HL-60 (cell line): ENCODE results near the gene NIN.

Experiments used
- DNase-seq, 2 experiments: peaks; one replicate each; pipeline ENCODE4 v3.0.0-alpha.2; 2010 to 2020; ENCODE audit warnings: low read depth in 1 of 2, low spot score in 1 of 2
- H3K27ac ChIP-seq: fragments of 250-450 bp; sonication (Bioruptor Pico); replicated peaks from 2 replicates; pipeline ENCODE4 v1.5.1; 2020; ENCODE audit warnings: mild to moderate bottlenecking, moderate library complexity
- H3K27me3 ChIP-seq: fragments of 250-450 bp; sonication (Bioruptor Pico); 2 replicates; pipeline ENCODE4 v1.5.1; 2021; ENCODE audit warnings: mild to moderate bottlenecking, moderate library complexity; ENCODE audit not compliant: insufficient read depth, poor library complexity, severe bottlenecking
- H3K4me3 ChIP-seq: replicated peaks from 2 replicates; pipeline ENCODE4 v1.5.1; 2011; ENCODE audit warnings: mild to moderate bottlenecking, control low read depth, low read length; ENCODE audit not compliant: insufficient read depth
- GABPA ChIP-seq: IDR thresholded peaks from 2 replicates; pipeline ENCODE4 v1.6.1; 2012; ENCODE audit warnings: low read depth
- POLR2AphosphoS5 ChIP-seq: IDR thresholded peaks from 2 replicates; pipeline ENCODE4 v1.6.1; 2012; ENCODE audit warnings: low read depth
- SPI1 ChIP-seq: IDR thresholded peaks from 2 replicates; pipeline ENCODE4 v1.6.1; 2012; ENCODE audit warnings: low read depth, mild to moderate bottlenecking, borderline replicate concordance
- TF ChIP-seq, protein P1 (sequence below): IDR thresholded peaks from one replicate; pipeline ENCODE4 v1.5.1; 2011; ENCODE audit warnings: low read length, control low read depth, inconsistent platforms; ENCODE audit not compliant: insufficient read depth
- TF ChIP-seq, protein P2 (sequence below): IDR thresholded peaks from 2 replicates; pipeline ENCODE4 v1.6.1; 2012; ENCODE audit warnings: low read depth; ENCODE audit not compliant: insufficient replicate concordance

Gene NIN

DNA sequence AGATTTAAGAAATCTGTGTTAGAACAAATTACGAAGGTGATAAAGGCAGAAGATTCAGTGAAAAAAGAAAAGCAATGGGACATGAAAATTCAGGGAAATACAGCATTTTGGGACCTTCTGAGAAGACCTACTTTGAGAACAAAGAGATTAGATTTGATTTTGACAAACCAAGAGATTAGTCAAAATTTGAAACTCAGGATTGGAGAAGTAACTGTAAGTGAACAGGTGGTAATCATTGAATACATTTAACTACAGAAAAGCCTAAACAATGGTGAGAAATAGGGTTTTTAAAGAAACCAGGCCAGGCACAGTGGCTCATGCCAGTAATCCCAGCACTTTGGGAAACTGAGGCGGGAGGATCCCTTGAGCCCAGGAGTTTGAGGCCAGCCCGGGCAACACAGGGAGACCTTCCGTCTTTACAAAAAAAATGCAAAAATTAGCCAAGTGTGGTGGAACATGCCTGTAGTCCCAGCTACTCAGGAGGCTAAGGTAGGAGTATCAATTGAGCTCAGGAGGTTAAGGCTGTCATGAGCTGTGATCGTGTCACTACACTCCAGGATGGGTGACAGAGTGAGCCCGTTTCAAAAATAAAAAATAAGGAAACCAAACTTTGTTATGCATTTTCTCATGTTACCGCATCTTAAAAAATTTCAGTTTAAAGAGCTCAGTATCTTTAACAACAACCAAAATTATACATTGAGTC, 154.0 kb downstream of the NIN start:
- H3K27ac ChIP-seq = no peak overlapping the region
- TF ChIP-seq, protein P1, sequence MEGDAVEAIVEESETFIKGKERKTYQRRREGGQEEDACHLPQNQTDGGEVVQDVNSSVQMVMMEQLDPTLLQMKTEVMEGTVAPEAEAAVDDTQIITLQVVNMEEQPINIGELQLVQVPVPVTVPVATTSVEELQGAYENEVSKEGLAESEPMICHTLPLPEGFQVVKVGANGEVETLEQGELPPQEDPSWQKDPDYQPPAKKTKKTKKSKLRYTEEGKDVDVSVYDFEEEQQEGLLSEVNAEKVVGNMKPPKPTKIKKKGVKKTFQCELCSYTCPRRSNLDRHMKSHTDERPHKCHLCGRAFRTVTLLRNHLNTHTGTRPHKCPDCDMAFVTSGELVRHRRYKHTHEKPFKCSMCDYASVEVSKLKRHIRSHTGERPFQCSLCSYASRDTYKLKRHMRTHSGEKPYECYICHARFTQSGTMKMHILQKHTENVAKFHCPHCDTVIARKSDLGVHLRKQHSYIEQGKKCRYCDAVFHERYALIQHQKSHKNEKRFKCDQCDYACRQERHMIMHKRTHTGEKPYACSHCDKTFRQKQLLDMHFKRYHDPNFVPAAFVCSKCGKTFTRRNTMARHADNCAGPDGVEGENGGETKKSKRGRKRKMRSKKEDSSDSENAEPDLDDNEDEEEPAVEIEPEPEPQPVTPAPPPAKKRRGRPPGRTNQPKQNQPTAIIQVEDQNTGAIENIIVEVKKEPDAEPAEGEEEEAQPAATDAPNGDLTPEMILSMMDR = no peak
- TF ChIP-seq SPI1 = no peak
- TF ChIP-seq GABPA = no peak
- TF ChIP-seq, protein P2, sequence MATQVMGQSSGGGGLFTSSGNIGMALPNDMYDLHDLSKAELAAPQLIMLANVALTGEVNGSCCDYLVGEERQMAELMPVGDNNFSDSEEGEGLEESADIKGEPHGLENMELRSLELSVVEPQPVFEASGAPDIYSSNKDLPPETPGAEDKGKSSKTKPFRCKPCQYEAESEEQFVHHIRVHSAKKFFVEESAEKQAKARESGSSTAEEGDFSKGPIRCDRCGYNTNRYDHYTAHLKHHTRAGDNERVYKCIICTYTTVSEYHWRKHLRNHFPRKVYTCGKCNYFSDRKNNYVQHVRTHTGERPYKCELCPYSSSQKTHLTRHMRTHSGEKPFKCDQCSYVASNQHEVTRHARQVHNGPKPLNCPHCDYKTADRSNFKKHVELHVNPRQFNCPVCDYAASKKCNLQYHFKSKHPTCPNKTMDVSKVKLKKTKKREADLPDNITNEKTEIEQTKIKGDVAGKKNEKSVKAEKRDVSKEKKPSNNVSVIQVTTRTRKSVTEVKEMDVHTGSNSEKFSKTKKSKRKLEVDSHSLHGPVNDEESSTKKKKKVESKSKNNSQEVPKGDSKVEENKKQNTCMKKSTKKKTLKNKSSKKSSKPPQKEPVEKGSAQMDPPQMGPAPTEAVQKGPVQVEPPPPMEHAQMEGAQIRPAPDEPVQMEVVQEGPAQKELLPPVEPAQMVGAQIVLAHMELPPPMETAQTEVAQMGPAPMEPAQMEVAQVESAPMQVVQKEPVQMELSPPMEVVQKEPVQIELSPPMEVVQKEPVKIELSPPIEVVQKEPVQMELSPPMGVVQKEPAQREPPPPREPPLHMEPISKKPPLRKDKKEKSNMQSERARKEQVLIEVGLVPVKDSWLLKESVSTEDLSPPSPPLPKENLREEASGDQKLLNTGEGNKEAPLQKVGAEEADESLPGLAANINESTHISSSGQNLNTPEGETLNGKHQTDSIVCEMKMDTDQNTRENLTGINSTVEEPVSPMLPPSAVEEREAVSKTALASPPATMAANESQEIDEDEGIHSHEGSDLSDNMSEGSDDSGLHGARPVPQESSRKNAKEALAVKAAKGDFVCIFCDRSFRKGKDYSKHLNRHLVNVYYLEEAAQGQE = no peak
- TF ChIP-seq POLR2AphosphoS5 = no peak
- H3K27me3 ChIP-seq = no peaks in the 10 kb centered on the region
- no peak overlapping the region for H3K4me3 ChIP-seq
- DNase-seq = no peak

DNA sequence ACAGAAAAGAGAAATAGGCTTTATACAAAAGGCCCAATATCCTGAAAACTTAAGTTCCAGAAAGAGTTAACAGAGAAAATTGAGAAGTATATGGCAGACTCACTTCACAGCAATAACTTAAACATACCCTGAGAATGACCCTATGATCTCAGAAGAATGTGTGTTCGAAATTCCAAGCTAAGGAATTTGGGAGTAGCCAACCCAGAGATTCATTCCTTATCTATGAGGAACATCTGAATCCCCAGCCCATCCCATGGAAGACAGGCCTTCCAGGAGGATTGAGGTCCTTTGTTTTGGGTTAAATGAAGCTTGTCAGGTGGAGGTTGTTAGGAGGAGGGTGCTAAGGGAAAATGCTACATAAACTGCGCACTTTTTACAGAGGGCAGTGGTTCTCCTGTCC, 155.4 kb downstream of the NIN start:
- no peak for DNase-seq
- H3K4me3 ChIP-seq = no peak overlapping the region
- H3K27ac ChIP-seq = no peak overlapping the region

DNA sequence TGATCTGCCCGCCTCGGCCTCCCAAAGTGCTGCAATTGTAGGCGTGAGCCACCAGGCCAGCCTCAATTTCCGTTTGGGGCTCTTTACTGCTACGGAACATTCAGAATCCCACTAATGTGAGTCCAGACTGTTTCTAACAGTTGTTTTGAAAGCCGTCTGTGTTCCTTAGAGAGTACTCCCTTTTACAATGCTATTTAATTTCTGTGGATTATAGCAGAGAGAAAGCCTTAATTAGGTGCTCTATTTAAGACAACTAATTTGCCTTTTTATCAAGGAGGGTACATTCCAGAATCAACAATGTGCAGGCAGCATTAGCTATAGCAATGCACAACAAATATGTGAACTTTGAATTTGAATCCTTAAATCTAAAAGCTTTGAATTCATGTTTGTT, 160.1 kb downstream of the NIN start:
- no peak for TF ChIP-seq POLR2AphosphoS5
- TF ChIP-seq, protein P2 = no peak
- TF ChIP-seq, protein P1 = no peak
- TF ChIP-seq SPI1 = no peak
- no peak for TF ChIP-seq GABPA
- H3K27me3 ChIP-seq = no peaks in the 10 kb centered on the region
- no peak for DNase-seq
- H3K4me3 ChIP-seq = no peak overlapping the region
- H3K27ac ChIP-seq = no peak overlapping the region

More for the DNA sequence above, 155.4 kb downstream of the NIN start:
- H3K27me3 ChIP-seq = no peaks in the 10 kb centered on the region
- TF ChIP-seq, protein P2 = no peak
- TF ChIP-seq GABPA (no peak), POLR2AphosphoS5 (no peak), SPI1 (no peak)
- TF ChIP-seq, protein P1 = no peak
